ENCODE data around the gene SLC25A52. TPM values are rescaled to one million over a fixed set of nuclear protein-coding genes. Genes with fewer than 3 reads are reported as not detected.

The SLC25A52 gene
- total and polyA plus RNA-seq, 2 experiments from 2014 or later, result not detected

DNA sequence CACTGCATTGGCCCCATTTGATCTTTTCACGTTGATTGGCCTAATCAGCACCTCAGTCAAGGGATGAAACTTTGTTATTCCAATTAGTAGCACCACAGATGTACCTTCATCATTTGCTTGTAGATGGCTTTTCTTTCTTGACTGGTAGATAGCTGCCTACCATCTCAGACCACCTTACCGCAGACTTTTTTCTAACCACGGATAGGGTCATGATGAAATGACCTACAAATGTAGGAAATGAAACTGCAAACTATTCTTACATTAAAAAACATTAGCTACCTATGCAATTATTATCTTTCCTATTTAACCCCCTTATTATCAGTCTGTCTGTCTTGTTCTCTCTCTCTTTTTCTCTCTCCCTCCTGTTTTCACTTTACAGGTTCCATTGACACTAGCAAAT, 22.4 kb upstream of the SLC25A52 start (continued):
- TF ChIP-seq ETS1 (IDR thresholded peaks at IDR 0.05) (no peak), STAT1 (IDR thresholded peaks at IDR 0.05; ENCODE audit: unreplicated experiment) (no peak), ZNF114 (CRISPR knock-in tag; IDR thresholded peaks at IDR 0.05) (no peak), CREB1 (CRISPR knock-in tag; IDR thresholded peaks at IDR 0.05; ENCODE audit: low read depth) (no peak)

GRCh38 chr18:31778391-31778950, 17.8 kb upstream of the SLC25A52 start:
- no peaks in the 10 kb centered on the region for H3K79me2 ChIP-seq (replicated peaks; ENCODE audit: insufficient read depth)
- no peak for TF ChIP-seq POLR2AphosphoS5 (IDR thresholded peaks at IDR 0.05; ENCODE audit: low read depth)
- TF ChIP-seq STAT1 (IDR thresholded peaks at IDR 0.05; ENCODE audit: unreplicated experiment), result no peak
- TF ChIP-seq EZH2phosphoT487 (IDR thresholded peaks at IDR 0.05; ENCODE audit: unreplicated experiment), result no peak
- no peak for TF ChIP-seq NANOG (IDR thresholded peaks at IDR 0.05; ENCODE audit: borderline replicate concordance)
- TF ChIP-seq ETS1 (IDR thresholded peaks at IDR 0.05), result no peak
- TF ChIP-seq EZH2 (IDR thresholded peaks at IDR 0.05; ENCODE audit: low read depth, unreplicated experiment), result no peak
- ATAC-seq (no peak), DNase-seq (ENCODE audit: low spot score) (no peak)
- Mint-ChIP-seq H3K36me3 (ENCODE audit: low read depth) (peaks cover 20% of the 10 kb centered on the region; the same call in 2 of the 3 replicates), H3K27me3 (ENCODE audit: insufficient read depth, low read depth, poor library complexity) (no peaks in the 10 kb centered on the region), H3K27ac (no peak overlapping the region), H3K4me3 (no peak overlapping the region), H3K4me1 (peaks cover 13% of the 10 kb centered on the region), H3K9me3 (peaks cover 23% of the 10 kb centered on the region)
- H3K27ac ChIP-seq (ENCODE audit: low read depth), result no peak overlapping the region
- H3F3A ChIP-seq (replicated peaks; ENCODE audit: low read depth), result no peaks in the 10 kb centered on the region
- H3K9me2 ChIP-seq (ENCODE audit: insufficient read depth), result peaks cover 4% of the 10 kb centered on the region; the same call in 1 of the 2 replicates
- no peaks in the 10 kb centered on the region for H4K20me1 ChIP-seq (replicated peaks; ENCODE audit: insufficient read depth)
- 0 out of 2 replicates have a peak, but pooled peaks cover 3% of the 10 kb centered on the region for H3K4me1 ChIP-seq (ENCODE audit: insufficient read depth)
- no peak overlapping the region for H3K4me2 ChIP-seq
- H3K4me3 ChIP-seq, result no peak overlapping the region
- H2AFZ ChIP-seq, result no peak overlapping the region
- no peaks in the 10 kb centered on the region for H3K27me3 ChIP-seq (ENCODE audit: insufficient read depth)
- H3K36me3 ChIP-seq (ENCODE audit: insufficient read depth), result no peaks in the 10 kb centered on the region

DNA sequence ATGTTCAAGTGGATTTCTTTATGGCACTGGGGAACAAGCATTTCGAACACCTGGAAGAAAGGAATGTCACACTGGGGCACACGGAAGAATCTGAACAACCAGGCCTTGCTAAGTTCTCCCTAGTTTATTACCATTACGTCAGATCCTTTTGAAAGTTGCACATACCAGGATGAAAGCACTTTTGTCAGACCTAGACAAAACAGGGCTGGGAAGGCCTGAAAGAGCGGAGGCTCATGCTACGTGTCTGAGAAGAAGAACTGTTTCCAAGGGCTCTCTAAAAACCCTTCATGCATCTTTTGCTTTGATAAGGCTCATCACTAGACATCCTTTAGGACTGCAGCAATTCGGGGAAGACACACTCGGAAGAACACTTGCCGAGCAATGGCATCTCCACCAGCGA, 15.4 kb upstream of the SLC25A52 start:
- Histone ChIP-seq H3K4me1 (ENCODE audit: insufficient read depth) (0 out of 2 replicates have a peak, but pooled peaks cover 3% of the 10 kb centered on the region), H3K27me3 (ENCODE audit: insufficient read depth) (no peaks in the 10 kb centered on the region), H3K36me3 (ENCODE audit: insufficient read depth) (no peaks in the 10 kb centered on the region), H4K20me1 (replicated peaks; ENCODE audit: insufficient read depth) (no peaks in the 10 kb centered on the region), H2AFZ (peak overlapping the region; percentile 21; the same call in 1 of the 2 replicates), H3F3A (replicated peaks; ENCODE audit: low read depth) (no peaks in the 10 kb centered on the region), H3K4me2 (no peak overlapping the region), H3K27ac (ENCODE audit: low read depth) (no peak overlapping the region), H3K79me2 (replicated peaks; ENCODE audit: insufficient read depth) (no peaks in the 10 kb centered on the region), H3K9me2 (ENCODE audit: insufficient read depth) (peaks cover 4% of the 10 kb centered on the region; the same call in 1 of the 2 replicates), H3K4me3 (no peak overlapping the region)
- Mint-ChIP-seq H3K9me3 (peaks cover 23% of the 10 kb centered on the region), H3K4me3 (no peak overlapping the region), H3K27me3 (ENCODE audit: insufficient read depth, low read depth, poor library complexity) (no peaks in the 10 kb centered on the region), H3K4me1 (peaks cover 7% of the 10 kb centered on the region; the same call in 1 of the 3 replicates), H3K36me3 (ENCODE audit: low read depth) (peaks cover 20% of the 10 kb centered on the region; the same call in 2 of the 3 replicates), H3K27ac (no peak overlapping the region)
- no peak for TF ChIP-seq ZNF462 (CRISPR knock-in tag; IDR thresholded peaks at IDR 0.05)
- no peak for TF ChIP-seq POLR2AphosphoS5 (IDR thresholded peaks at IDR 0.05; ENCODE audit: low read depth)
- TF ChIP-seq NANOG (IDR thresholded peaks at IDR 0.05; ENCODE audit: borderline replicate concordance), result no peak
- no peak for TF ChIP-seq ZNF114 (CRISPR knock-in tag; IDR thresholded peaks at IDR 0.05)
- ATAC-seq, result no peak
- DNase-seq (ENCODE audit: low spot score), result no peak

All from GM23338 (cell line).